GM23338 (cell line): ENCODE results near the gene PPP1R15B.

Experiments used
- CREB1 ChIP-seq: fragments of 250-450 bp; sonication (Bioruptor Pico); IDR thresholded peaks from 2 replicates; pipeline ENCODE4 v1.5.0; 2020; ENCODE audit warnings: low read depth, mild to moderate bottlenecking, moderate library complexity
- ETS1 ChIP-seq: IDR thresholded peaks from 2 replicates; pipeline ENCODE4 v1.6.1; 2016; ENCODE audit warnings: antibody characterized with exemption
- POLR2AphosphoS5 ChIP-seq: IDR thresholded peaks from 2 replicates; pipeline ENCODE4 v1.6.1; 2016; ENCODE audit warnings: antibody characterized with exemption, low read depth
- STAT1 ChIP-seq: IDR thresholded peaks from one replicate; pipeline ENCODE4 v1.6.1; 2016; ENCODE audit warnings: antibody characterized with exemption; ENCODE audit not compliant: unreplicated experiment
- TF ChIP-seq, protein P1 (sequence below), 2 experiments: fragments of 200-600 bp in 1 of 2; sonication (generic) in 1 of 2; conservative IDR thresholded peaks; 2 replicates each; pipeline versions ENCODE4 v1.5.1 to v1.6.1; 2016 to 2017; ENCODE audit warnings: antibody characterized with exemption in 2 of 2, low read depth in 2 of 2, mild to moderate bottlenecking in 2 of 2, moderate library complexity in 1 of 2
- TF ChIP-seq, protein P2 (sequence below): IDR thresholded peaks from one replicate; pipeline ENCODE4 v1.6.1; 2018; ENCODE audit warnings: antibody characterized with exemption; ENCODE audit not compliant: unreplicated experiment

DNA sequence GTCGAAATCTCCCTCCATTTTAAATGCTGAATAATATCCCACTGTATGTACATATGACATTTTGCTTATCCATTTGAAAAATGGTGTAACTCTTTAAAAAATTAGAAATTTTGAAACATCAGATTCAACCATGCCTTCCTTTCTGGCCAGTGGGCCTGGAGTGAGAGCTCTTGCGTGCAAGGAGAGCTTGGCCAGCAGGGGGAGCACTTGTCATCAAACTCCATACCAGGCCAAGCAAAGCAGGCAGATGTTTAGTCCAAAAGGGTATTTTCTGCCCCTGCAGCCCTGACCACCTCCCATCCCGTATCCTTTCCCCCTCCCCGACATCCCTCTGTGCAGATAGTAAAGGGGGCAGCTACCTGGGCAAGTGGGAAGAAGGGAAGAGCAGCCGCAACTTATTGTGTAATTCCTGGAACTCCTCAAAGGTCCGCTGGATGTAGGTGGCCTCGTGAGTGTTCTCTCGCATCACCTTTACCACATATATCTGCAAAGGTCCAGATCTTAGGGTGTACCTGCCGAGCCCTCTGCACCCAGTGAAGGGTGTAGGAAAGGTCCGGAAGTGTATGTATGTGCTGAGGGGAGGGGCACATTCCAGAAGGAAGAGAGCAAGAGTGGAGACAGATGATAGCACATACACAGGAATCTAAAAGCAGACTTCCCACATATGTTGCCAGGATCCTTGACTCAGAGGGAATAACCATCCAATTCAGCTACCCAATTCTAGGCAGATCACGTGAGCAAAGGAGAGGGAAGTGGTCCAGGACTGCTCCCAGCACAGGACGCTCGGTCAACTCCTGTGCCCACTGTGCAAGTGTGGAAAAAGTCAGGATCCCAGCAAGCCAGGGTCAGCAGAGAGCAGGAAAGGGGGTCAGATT is 19.9 kb upstream of the PPP1R15B start:
- TF ChIP-seq, protein P1, sequence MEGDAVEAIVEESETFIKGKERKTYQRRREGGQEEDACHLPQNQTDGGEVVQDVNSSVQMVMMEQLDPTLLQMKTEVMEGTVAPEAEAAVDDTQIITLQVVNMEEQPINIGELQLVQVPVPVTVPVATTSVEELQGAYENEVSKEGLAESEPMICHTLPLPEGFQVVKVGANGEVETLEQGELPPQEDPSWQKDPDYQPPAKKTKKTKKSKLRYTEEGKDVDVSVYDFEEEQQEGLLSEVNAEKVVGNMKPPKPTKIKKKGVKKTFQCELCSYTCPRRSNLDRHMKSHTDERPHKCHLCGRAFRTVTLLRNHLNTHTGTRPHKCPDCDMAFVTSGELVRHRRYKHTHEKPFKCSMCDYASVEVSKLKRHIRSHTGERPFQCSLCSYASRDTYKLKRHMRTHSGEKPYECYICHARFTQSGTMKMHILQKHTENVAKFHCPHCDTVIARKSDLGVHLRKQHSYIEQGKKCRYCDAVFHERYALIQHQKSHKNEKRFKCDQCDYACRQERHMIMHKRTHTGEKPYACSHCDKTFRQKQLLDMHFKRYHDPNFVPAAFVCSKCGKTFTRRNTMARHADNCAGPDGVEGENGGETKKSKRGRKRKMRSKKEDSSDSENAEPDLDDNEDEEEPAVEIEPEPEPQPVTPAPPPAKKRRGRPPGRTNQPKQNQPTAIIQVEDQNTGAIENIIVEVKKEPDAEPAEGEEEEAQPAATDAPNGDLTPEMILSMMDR (conservative IDR thresholded peaks at IDR 0.05; ENCODE audit: low read depth in 2 of 2), result peak; percentile 92 to 98
- TF ChIP-seq CREB1 (CRISPR knock-in tag) (no peak), ETS1 (no peak), STAT1 (no peak), POLR2AphosphoS5 (no peak)
- TF ChIP-seq, protein P2, sequence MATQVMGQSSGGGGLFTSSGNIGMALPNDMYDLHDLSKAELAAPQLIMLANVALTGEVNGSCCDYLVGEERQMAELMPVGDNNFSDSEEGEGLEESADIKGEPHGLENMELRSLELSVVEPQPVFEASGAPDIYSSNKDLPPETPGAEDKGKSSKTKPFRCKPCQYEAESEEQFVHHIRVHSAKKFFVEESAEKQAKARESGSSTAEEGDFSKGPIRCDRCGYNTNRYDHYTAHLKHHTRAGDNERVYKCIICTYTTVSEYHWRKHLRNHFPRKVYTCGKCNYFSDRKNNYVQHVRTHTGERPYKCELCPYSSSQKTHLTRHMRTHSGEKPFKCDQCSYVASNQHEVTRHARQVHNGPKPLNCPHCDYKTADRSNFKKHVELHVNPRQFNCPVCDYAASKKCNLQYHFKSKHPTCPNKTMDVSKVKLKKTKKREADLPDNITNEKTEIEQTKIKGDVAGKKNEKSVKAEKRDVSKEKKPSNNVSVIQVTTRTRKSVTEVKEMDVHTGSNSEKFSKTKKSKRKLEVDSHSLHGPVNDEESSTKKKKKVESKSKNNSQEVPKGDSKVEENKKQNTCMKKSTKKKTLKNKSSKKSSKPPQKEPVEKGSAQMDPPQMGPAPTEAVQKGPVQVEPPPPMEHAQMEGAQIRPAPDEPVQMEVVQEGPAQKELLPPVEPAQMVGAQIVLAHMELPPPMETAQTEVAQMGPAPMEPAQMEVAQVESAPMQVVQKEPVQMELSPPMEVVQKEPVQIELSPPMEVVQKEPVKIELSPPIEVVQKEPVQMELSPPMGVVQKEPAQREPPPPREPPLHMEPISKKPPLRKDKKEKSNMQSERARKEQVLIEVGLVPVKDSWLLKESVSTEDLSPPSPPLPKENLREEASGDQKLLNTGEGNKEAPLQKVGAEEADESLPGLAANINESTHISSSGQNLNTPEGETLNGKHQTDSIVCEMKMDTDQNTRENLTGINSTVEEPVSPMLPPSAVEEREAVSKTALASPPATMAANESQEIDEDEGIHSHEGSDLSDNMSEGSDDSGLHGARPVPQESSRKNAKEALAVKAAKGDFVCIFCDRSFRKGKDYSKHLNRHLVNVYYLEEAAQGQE, result no peak
